A549 treated with dexamethasone at 1 μM for 4 hours (cell line): ENCODE measurements around the gene INPP5F. TPM values are rescaled to one million over a fixed set of nuclear protein-coding genes. Genes with fewer than 3 reads are reported as not detected.

ENCODE experiments used
- total RNA-seq: library from RNA; stranded (reverse); fragments of 200-300 nt; extraction: Qiagen RNA extraction; gene quantifications from 5 replicates; pipeline ENCODE4 v1.2.3, GENCODE V29; 2022

The INPP5F gene
- 8.6 to 11.4 TPM (median 10.3 TPM) in 5 replicates for total RNA-seq

DNA sequence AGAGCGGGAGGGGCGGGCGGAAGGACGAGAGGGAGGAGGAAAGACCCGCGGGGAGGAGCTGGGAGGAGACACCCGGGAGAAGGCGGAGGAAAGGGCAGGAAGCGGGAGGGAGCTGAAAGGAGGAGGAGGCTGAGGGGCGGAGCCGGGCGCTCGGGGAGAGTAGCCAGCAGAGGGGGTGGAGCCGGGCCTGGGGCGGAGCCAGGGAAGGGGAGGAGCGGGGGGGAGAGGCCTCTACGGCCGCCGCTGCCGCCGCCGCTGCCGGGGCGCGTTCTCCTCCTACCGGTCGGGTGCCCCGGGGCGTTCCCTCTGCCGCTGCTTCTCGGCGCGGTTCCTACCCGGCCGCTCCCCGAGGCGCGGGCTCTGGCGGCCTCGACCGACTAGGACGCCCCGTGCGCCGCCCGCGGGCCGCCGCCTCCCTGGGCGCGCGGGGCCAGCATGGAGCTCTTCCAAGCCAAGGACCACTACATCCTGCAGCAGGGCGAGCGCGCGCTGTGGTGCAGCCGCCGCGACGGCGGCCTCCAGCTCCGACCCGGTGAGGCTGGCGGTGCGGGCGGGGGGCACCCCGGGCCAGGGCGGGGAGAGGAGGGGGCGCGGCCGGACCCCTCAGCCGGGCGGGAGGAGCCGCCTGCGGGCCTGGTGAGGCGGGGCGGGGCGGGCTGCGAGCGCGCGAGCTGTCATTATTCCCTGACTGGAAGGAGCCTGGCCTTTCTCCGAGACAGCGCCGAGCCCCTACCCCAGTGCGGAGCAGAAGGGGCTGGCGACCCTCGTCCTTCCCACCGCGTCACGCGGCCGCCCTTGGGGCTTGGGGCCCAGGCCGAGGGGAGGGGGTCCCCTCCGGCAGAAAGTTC is at the start of gene INPP5F:
Gene INPP5F (plus strand): TSS at position 223 of the 848 bp plus-strand sequence. CDS start 213 bp downstream, at position 436.

GRCh38 chr10:119872610-119872859 is 146.7 kb downstream of the INPP5F start, which contains the start of gene MCMBP:
TSS of gene MCMBP (minus strand) at chr10:119872843. CDS start at chr10:119872584, 259 bp downstream.

Other genes with a start within 250 kb of the INPP5F start
- 46.9 to 54.2 TPM (median 50.6 TPM) in 5 replicates for gene RGS10, start 183.3 kb upstream of the INPP5F start, total RNA-seq
- gene TIAL1, start 129.1 kb upstream of the INPP5F start, total RNA-seq, result 87.9 to 95.9 TPM (median 90.9 TPM) in 5 replicates
- gene BAG3, start 74.7 kb upstream of the INPP5F start, total RNA-seq, result 212 to 309 TPM (median 305 TPM) in 5 replicates
- gene MCMBP, start 146.8 kb downstream of the INPP5F start, total RNA-seq, result 79.6 to 93.1 TPM (median 91.7 TPM) in 5 replicates
- gene SEC23IP, start 166.7 kb downstream of the INPP5F start, total RNA-seq, result 54.3 to 71.4 TPM (median 67.0 TPM) in 5 replicates